HL-60/S4 (cell line): ENCODE data around the gene STK16.
"Not testable (repeated sequence)": the region's sequence is repeated elsewhere in the genome, so short reads cannot be mapped to it uniquely, and the experiment has no call there.

ENCODE experiments used
- in situ Hi-C: fragments of 300-500 bp; cut with MboI; formaldehyde crosslinking; loops from 2 replicates; pipeline ENCODE4 v1.14.3; 2022; ENCODE audit warnings: low sequenced_read_pairs

STK16 gene

GRCh38 chr2:219285373-219285735 lies 40.1 kb downstream of the STK16 start:
- in situ Hi-C loops, result no loop called here

GRCh38 chr2:219285894-219286425 lies 40.7 kb downstream of the STK16 start:
- in situ Hi-C loops, result no loop called here

GRCh38 chr2:219286436-219287115 lies 41.3 kb downstream of the STK16 start:
- in situ Hi-C loops, result no loop called here

GRCh38 chr2:219287116-219287440 lies 41.8 kb downstream of the STK16 start:
- in situ Hi-C loops, result not testable (repeated sequence)

GRCh38 chr2:219287580-219288265 lies 42.4 kb downstream of the STK16 start:
- in situ Hi-C loops, result no loop called here

GRCh38 chr2:219289195-219289536 lies 43.9 kb downstream of the STK16 start:
- in situ Hi-C loops, result no loop called here

GRCh38 chr2:219289537-219290361 lies 44.5 kb downstream of the STK16 start:
- in situ Hi-C loops, result loop anchor here (10.0 kb wide), 1 partner anchor 115 kb away; the partner anchor contains the start of genes CNPPD1, RETREG2 and SLC23A3

- in situ Hi-C loops, result loop anchor here (10.0 kb wide), 1 partner anchor 116 kb away; the partner anchor contains the start of genes CNPPD1, RETREG2 and SLC23A3
Measured at GRCh38 chr2:219290381-219291171, 45.3 kb downstream of the STK16 start.

- in situ Hi-C loops, result loop anchor here (10.0 kb wide), 1 partner anchor 117 kb away; the partner anchor contains the start of genes CNPPD1, RETREG2 and SLC23A3
Measured at GRCh38 chr2:219291394-219291793, 46.1 kb downstream of the STK16 start.

- in situ Hi-C loops, result loop anchor here (10.0 kb wide), 1 partner anchor 117 kb away; the partner anchor contains the start of genes CNPPD1, RETREG2 and SLC23A3
Measured at GRCh38 chr2:219291910-219292490, 46.7 kb downstream of the STK16 start.

- in situ Hi-C loops, result loop anchor here (10.0 kb wide), 1 partner anchor 118 kb away; the partner anchor contains the start of genes CNPPD1, RETREG2 and SLC23A3
Measured at GRCh38 chr2:219292616-219293015, 47.3 kb downstream of the STK16 start.

- in situ Hi-C loops, result loop anchor here (10.0 kb wide), 1 partner anchor 119 kb away; the partner anchor contains the start of genes CNPPD1, RETREG2 and SLC23A3
Measured at GRCh38 chr2:219293736-219294231, 48.5 kb downstream of the STK16 start.

GRCh38 chr2:219294356-219295351 lies 49.4 kb downstream of the STK16 start:
- in situ Hi-C loops, result loop anchor here (10.0 kb wide), 1 partner anchor 120 kb away; the partner anchor contains the start of genes CNPPD1, RETREG2 and SLC23A3

GRCh38 chr2:219296142-219296541 lies 50.9 kb downstream of the STK16 start:
- in situ Hi-C loops, result loop anchor here (10.0 kb wide), 1 partner anchor 121 kb away; the partner anchor contains the start of genes CNPPD1, RETREG2 and SLC23A3

GRCh38 chr2:219296631-219297391 lies 51.5 kb downstream of the STK16 start:
- in situ Hi-C loops, result loop anchor here (10.0 kb wide), 1 partner anchor 122 kb away; the partner anchor contains the start of genes CNPPD1, RETREG2 and SLC23A3

GRCh38 chr2:219297766-219298456 lies 52.6 kb downstream of the STK16 start:
- in situ Hi-C loops, result loop anchor here (10.0 kb wide), 1 partner anchor 123 kb away; the partner anchor contains the start of genes CNPPD1, RETREG2 and SLC23A3
